MM.1S (cell line): ENCODE data around the gene SNRPB2.

Experiments used
- DNase-seq: peaks from one replicate; pipeline ENCODE4 v3.0.0-alpha.2; 2015
- H2AFZ ChIP-seq: fragments of 300-600 bp; sonication (generic); 2 replicates; pipeline ENCODE4 v1.6.0; 2016; ENCODE audit warnings: antibody characterized with exemption, low read length
- H3F3A ChIP-seq: fragments of 300-600 bp; sonication (generic); 2 replicates; pipeline ENCODE4 v1.6.1; 2016; ENCODE audit warnings: mild to moderate bottlenecking, antibody characterized with exemption, low read length, moderate library complexity, mixed read lengths; ENCODE audit not compliant: insufficient read depth
- H3K27ac ChIP-seq: fragments of 300-600 bp; sonication (generic); 2 replicates; pipeline ENCODE4 v1.5.1; 2016; ENCODE audit warnings: mild to moderate bottlenecking, low read length
- H3K27me3 ChIP-seq: fragments of 300-600 bp; sonication (generic); replicated peaks from 2 replicates; pipeline ENCODE4 v1.6.0; 2016; ENCODE audit warnings: low read length; ENCODE audit not compliant: insufficient read depth
- H3K36me3 ChIP-seq: fragments of 300-600 bp; sonication (generic); replicated peaks from 2 replicates; pipeline ENCODE4 v1.6.1; 2016; ENCODE audit warnings: mild to moderate bottlenecking, low read length, mixed read lengths; ENCODE audit not compliant: insufficient read depth
- H3K4me1 ChIP-seq: fragments of 300-600 bp; sonication (generic); 2 replicates; pipeline ENCODE4 v1.6.1; 2016; ENCODE audit warnings: low read length, mixed read lengths
- H3K4me2 ChIP-seq: fragments of 300-600 bp; sonication (generic); 2 replicates; pipeline ENCODE4 v1.6.0; 2016; ENCODE audit warnings: low read depth, low read length
- H3K4me3 ChIP-seq: fragments of 300-600 bp; sonication (generic); 2 replicates; pipeline ENCODE4 v1.5.1; 2016; ENCODE audit warnings: low read length, mixed read lengths
- H3K79me2 ChIP-seq: fragments of 300-600 bp; sonication (generic); 2 replicates; pipeline ENCODE4 v1.6.1; 2016; ENCODE audit warnings: mixed run types, low read length, mixed read lengths
- H3K9ac ChIP-seq: fragments of 300-600 bp; sonication (generic); 2 replicates; pipeline ENCODE4 v1.6.1; 2016; ENCODE audit warnings: low read length, mixed read lengths
- H3K9me2 ChIP-seq: fragments of 300-600 bp; sonication (generic); replicated peaks from 2 replicates; pipeline ENCODE4 v1.6.1; 2016; ENCODE audit warnings: mild to moderate bottlenecking, low read length, mixed read lengths; ENCODE audit not compliant: insufficient read depth
- H3K9me3 ChIP-seq: fragments of 300-600 bp; sonication (generic); replicated peaks from 2 replicates; pipeline ENCODE4 v1.6.1; 2016; ENCODE audit warnings: mild to moderate bottlenecking, low read length, mixed read lengths; ENCODE audit not compliant: insufficient read depth
- H4K20me1 ChIP-seq: fragments of 300-600 bp; sonication (generic); 2 replicates; pipeline ENCODE4 v1.6.1; 2016; ENCODE audit warnings: mild to moderate bottlenecking, low read length, moderate library complexity, mixed read lengths; ENCODE audit not compliant: insufficient read depth
- CTCF ChIP-seq: fragments of 300-600 bp; sonication (generic); IDR thresholded peaks from 2 replicates; pipeline ENCODE4 v1.5.1; 2016; ENCODE audit warnings: antibody characterized with exemption, low read length, mixed read lengths
- EZH2 ChIP-seq: fragments of 300-600 bp; sonication (generic); optimal IDR thresholded peaks from 2 replicates; pipeline ENCODE3; 2017; ENCODE audit warnings: low read depth, mild to moderate bottlenecking, antibody characterized with exemption, low read length, mixed read lengths
- EZH2phosphoT487 ChIP-seq: fragments of 300-600 bp; sonication (generic); IDR thresholded peaks from 2 replicates; pipeline ENCODE4 v1.6.1; 2018; ENCODE audit warnings: antibody characterized with exemption, low read length

Gene SNRPB2

GRCh38 chr20:16711661-16712258 lies 18.1 kb upstream of the SNRPB2 start:
- DNase-seq, result no peak
- H3K4me2 ChIP-seq, result no peak overlapping the region
- TF ChIP-seq EZH2phosphoT487 (no peak), CTCF (no peak), EZH2 (no peak)
- H3K27ac ChIP-seq, result no peak overlapping the region
- H3K36me3 ChIP-seq, result no peaks in the 10 kb centered on the region
- 0 out of 2 replicates have a peak, but pooled peaks cover 3% of the 10 kb centered on the region for H3F3A ChIP-seq
- no peaks in the 10 kb centered on the region for H4K20me1 ChIP-seq
- H3K4me1 ChIP-seq, result peaks cover 12% of the 10 kb centered on the region
- no peak overlapping the region for H3K9ac ChIP-seq
- H2AFZ ChIP-seq, result no peak overlapping the region
- H3K9me2 ChIP-seq, result no peaks in the 10 kb centered on the region
- no peak overlapping the region for H3K4me3 ChIP-seq
- no peaks in the 10 kb centered on the region for H3K9me3 ChIP-seq
- H3K27me3 ChIP-seq, result no peaks in the 10 kb centered on the region
- no peaks in the 10 kb centered on the region for H3K79me2 ChIP-seq

GRCh38 chr20:16712511-16712947 lies 17.3 kb upstream of the SNRPB2 start:
- Histone ChIP-seq H3K79me2 (no peaks in the 10 kb centered on the region), H3K4me2 (no peak overlapping the region), H3K9me3 (no peaks in the 10 kb centered on the region), H2AFZ (no peak overlapping the region), H3K4me1 (peaks cover 12% of the 10 kb centered on the region), H3F3A (0 out of 2 replicates have a peak, but pooled peaks cover 3% of the 10 kb centered on the region), H3K9me2 (no peaks in the 10 kb centered on the region), H3K4me3 (no peak overlapping the region), H3K27ac (no peak overlapping the region), H4K20me1 (no peaks in the 10 kb centered on the region), H3K27me3 (no peaks in the 10 kb centered on the region), H3K9ac (no peak overlapping the region), H3K36me3 (no peaks in the 10 kb centered on the region)
- no peak for DNase-seq
- no peak for TF ChIP-seq EZH2phosphoT487
- TF ChIP-seq CTCF, result no peak
- TF ChIP-seq EZH2, result no peak

- peaks cover 12% of the 10 kb centered on the region for H3K4me1 ChIP-seq
- H3K36me3 ChIP-seq, result no peaks in the 10 kb centered on the region
- H3K4me3 ChIP-seq, result no peak overlapping the region
- H3K4me2 ChIP-seq, result no peak overlapping the region
- no peaks in the 10 kb centered on the region for H3K79me2 ChIP-seq
- no peaks in the 10 kb centered on the region for H3K27me3 ChIP-seq
- TF ChIP-seq CTCF, result no peak
- no peak for TF ChIP-seq EZH2phosphoT487
- no peak for TF ChIP-seq EZH2
- H4K20me1 ChIP-seq, result no peaks in the 10 kb centered on the region
- 0 out of 2 replicates have a peak, but pooled peaks cover 3% of the 10 kb centered on the region for H3F3A ChIP-seq
- no peak for DNase-seq
- no peaks in the 10 kb centered on the region for H3K9me2 ChIP-seq
- no peak overlapping the region for H3K27ac ChIP-seq
- H3K9ac ChIP-seq, result no peak overlapping the region
- no peak overlapping the region for H2AFZ ChIP-seq
- H3K9me3 ChIP-seq, result no peaks in the 10 kb centered on the region
Observed at GRCh38 chr20:16713066-16713465, 16.8 kb upstream of the SNRPB2 start.
